Endothelial cell of umbilical vein (primary cell): Measurements from ENCODE around the gene CHERP. TPM values are rescaled to one million over a fixed set of nuclear protein-coding genes. Genes with fewer than 3 reads are reported as not detected.

ENCODE experiments used
- BruUV-seq: library from RNA; stranded (reverse); fragments of 400-500 nt; replicated peaks from 2 replicates; lab custom pipeline; 2021; lab: Mats Ljungman, UMichigan
- CTCF ChIA-PET: fragments of 300-600, 350-600 bp; sonication (Branson Sonifier 250); formaldehyde crosslinking; loops from one replicate; lab custom pipeline; 2021; ENCODE audit warnings: antibody characterized with exemption, inconsistent platforms; lab: Charles Lee
- POLR2A ChIA-PET: fragments of 300-600, 350-600 bp; sonication (Branson Sonifier 250); formaldehyde crosslinking; loops from one replicate; lab custom pipeline; 2021; ENCODE audit warnings: antibody characterized with exemption, inconsistent platforms; lab: Charles Lee
- DNase-seq: peaks from one replicate; pipeline ENCODE4 v3.0.0-alpha.2; 2011; ENCODE audit warnings: low read depth, low spot score
- FAIRE-seq: peaks from 2 replicates; lab custom pipeline; 2011; peaks lifted over from hg19 to GRCh38; lab: Jason Lieb, UNC
- H2AFZ ChIP-seq: 2 replicates; pipeline ENCODE4 v1.6.0; 2012; ENCODE audit warnings: low read depth, low read length, control low read depth, inconsistent platforms
- H3K27ac ChIP-seq: 2 replicates; pipeline ENCODE4 v1.5.1; 2011; ENCODE audit warnings: low read depth, mild to moderate bottlenecking, control low read depth, low read length, moderate library complexity; ENCODE audit not compliant: insufficient read depth
- H3K27me3 ChIP-seq, 2 experiments: 2 replicates each; pipeline versions ENCODE4 v1.6.0 to v1.6.1; 2011; ENCODE audit warnings: low read length in 2 of 2, mixed read lengths in 1 of 2; ENCODE audit not compliant: control insufficient read depth in 2 of 2, insufficient read depth in 2 of 2
- H3K36me3 ChIP-seq, 2 experiments: 2 replicates in 1 of 2; 3 replicates in 1 of 2; pipeline ENCODE4 v1.5.1; 2011; ENCODE audit warnings: low read length in 2 of 2, mild to moderate bottlenecking in 1 of 2, moderate library complexity in 1 of 2; ENCODE audit not compliant: control insufficient read depth in 2 of 2, insufficient read depth in 2 of 2; ENCODE audit errors: extremely low read depth in 1 of 2
- H3K4me1 ChIP-seq: 3 replicates; pipeline ENCODE4 v1.5.1; 2011; ENCODE audit warnings: mild to moderate bottlenecking, low read length; ENCODE audit not compliant: control insufficient read depth, insufficient read depth; ENCODE audit errors: extremely low read depth
- H3K4me2 ChIP-seq: 2 replicates; pipeline ENCODE4 v1.6.1; 2011; ENCODE audit warnings: low read length, control low read depth, mixed read lengths; ENCODE audit not compliant: insufficient read depth
- H3K4me3 ChIP-seq, 3 experiments: fragments of 200-600 bp in 1 of 3; sonication (generic), shearing (Covaris generic) in 1 of 3; replicated peaks in 1 of 3; 2 replicates each; pipeline ENCODE4 v1.5.1; 2011 to 2016; ENCODE audit warnings: control low read depth in 3 of 3, low read length in 3 of 3, mild to moderate bottlenecking in 2 of 3, inconsistent platforms in 1 of 3, low read depth in 1 of 3, moderate library complexity in 1 of 3; ENCODE audit not compliant: insufficient read depth in 1 of 3
- H3K79me2 ChIP-seq: 2 replicates; pipeline ENCODE4 v1.6.0; 2012; ENCODE audit warnings: low read length, inconsistent platforms; ENCODE audit not compliant: control insufficient read depth, insufficient read depth
- H3K9ac ChIP-seq: replicated peaks from 2 replicates; pipeline ENCODE3; 2011; ENCODE audit warnings: low read length, control low read depth; ENCODE audit not compliant: insufficient read depth; ENCODE audit errors: extremely low read depth
- H3K9me1 ChIP-seq: replicated peaks from 3 replicates; pipeline ENCODE4 v1.6.0; 2011; ENCODE audit warnings: mild to moderate bottlenecking, low read length; ENCODE audit not compliant: control insufficient read depth, insufficient read depth; ENCODE audit errors: extremely low read depth
- H3K9me3 ChIP-seq: replicated peaks from 2 replicates; pipeline ENCODE4 v1.5.1; 2012; ENCODE audit warnings: low read length, inconsistent platforms; ENCODE audit not compliant: control insufficient read depth, insufficient read depth
- H4K20me1 ChIP-seq: replicated peaks from 2 replicates; pipeline ENCODE3; 2011; ENCODE audit warnings: mild to moderate bottlenecking, low read length; ENCODE audit not compliant: control insufficient read depth, insufficient read depth; ENCODE audit errors: extremely low read depth
- CTCF ChIP-seq, 2 donors: IDR thresholded peaks; 1 replicate in 1 of 2; 2 replicates in 1 of 2; pipeline ENCODE4 v1.5.1; 2011; ENCODE audit warnings: low read length in 2 of 2, mild to moderate bottlenecking in 2 of 2, moderate library complexity in 2 of 2, control low read depth in 1 of 2, inconsistent platforms in 1 of 2, low read depth in 1 of 2; ENCODE audit not compliant: insufficient read depth in 1 of 2; ENCODE audit errors: extremely low read depth in 1 of 2
- MAX ChIP-seq: IDR thresholded peaks from 2 replicates; pipeline ENCODE4 v1.6.1; 2011; ENCODE audit not compliant: insufficient read depth, insufficient read length
- MYC ChIP-seq: IDR thresholded peaks from one replicate; pipeline ENCODE4 v1.6.1; 2011; ENCODE audit warnings: mild to moderate bottlenecking, low read depth, low read length
- POLR2AphosphoS5 ChIP-seq: IDR thresholded peaks from 2 replicates; pipeline ENCODE4 v1.6.1; 2012; ENCODE audit warnings: low read depth, mild to moderate bottlenecking, control low read depth, low read length, moderate library complexity; ENCODE audit not compliant: insufficient read depth
- dilution Hi-C: fragments of 300-500 bp; cut with MboI; formaldehyde crosslinking; loops from one replicate; pipeline ENCODE4 v1.15.0; 2019; ENCODE audit warnings: low sequenced_read_pairs; ENCODE audit not compliant: extremely low pct_ligation_motif_present
- intact Hi-C: fragments of 100-400 bp; cut with micrococcal nuclease; formaldehyde crosslinking; loops from one replicate; pipeline ENCODE4 v1.10.0; 2022
- polyA plus RNA-seq, 4 experiments: library from polyadenylated mRNA; depleted of rRNA in 3 of 4; stranded (reverse) in 3 of 4; unstranded in 1 of 4; fragments of >200 nt; gene quantifications; 2 replicates each; pipeline versions ENCODE4 v1.2.1 to v1.2.3, GENCODE V29; 2011 to 2012; ENCODE audit warnings: missing spikeins in 1 of 4
- total RNA-seq: library from RNA; stranded (reverse); gene quantifications from 2 replicates; pipeline ENCODE4 v1.2.3, GENCODE V29; 2021

Gene CHERP
- total and polyA plus RNA-seq, 2 donors (not counting 3 experiments of a cell fraction or from before 2014, with no cell fraction given) = 8.9 to 53.9 TPM

GRCh38 chr19:16572332-16573211 lies 30.3 kb upstream of the CHERP start, which contains the start of gene SLC35E1:
TSS of gene SLC35E1 (minus strand) at chr19:16572415. CDS start at chr19:16572364, 51 bp downstream.
- TSS peak; percentile 74 for BruUV-seq
- Histone ChIP-seq H3K9me3 (no peaks in the 10 kb centered on the region), H3K27ac (peak within 1 kb of the TSS; percentile 73), H3K27me3 (no peaks in the 10 kb centered on the region), H3K4me2 (peak within 1 kb of the TSS; percentile 77), H3K9me1 (no peaks in the 10 kb centered on the region), H3K79me2 (peaks cover 51% of the 10 kb centered on the region), H3K4me3 (peak within 1 kb of the TSS; percentile 64 to 75 (median 73)), H2AFZ (peak within 1 kb of the TSS; percentile 58), H3K36me3 (peaks cover 0 to 18% of the 10 kb centered on the region in 2 experiments), H4K20me1 (no peaks in the 10 kb centered on the region), H3K4me1 (peaks cover 16% of the 10 kb centered on the region), H3K9ac (peak within 1 kb of the TSS; percentile 77)
- intact Hi-C loops (loop anchor here (1.0 kb wide), 2 partner anchors 30 to 56 kb away; partner anchors contain the start of genes CHERP and MED26), dilution Hi-C loops (no loop called here)
- FAIRE-seq (peak; percentile 98), DNase-seq (peak; percentile 93)
- ChIA-PET POLR2A (no interaction called here), CTCF (interaction anchor here (1.4 to 2.4 kb wide), 2 partner anchors 12 to 15 kb away, joined by 4 to 7 read pairs; no protein-coding TSS in a partner anchor)
- peak; percentile 62 for TF ChIP-seq MYC
- peak; percentile 7 for TF ChIP-seq MAX
- TF ChIP-seq CTCF (IDR thresholded peaks at IDR 0.05; ENCODE audit: extremely low read depth in 1 of 2, insufficient read depth in 1 of 2, low read depth in 1 of 2, low read length in 2 of 2) = no peak
- peak; percentile 82 for TF ChIP-seq POLR2AphosphoS5
